GM19023 (cell line): ENCODE results near the gene ALDH1B1.
A peak's percentile ranks its signal among the peaks of the same experiment; 100 is the strongest.

Experiments
- ATAC-seq: cut with Tn5 transposase; IDR thresholded peaks from one replicate; pipeline ENCODE4 v1.9.1; 2021; ENCODE audit warnings: mild to moderate bottlenecking, moderate library complexity; ENCODE audit not compliant: unreplicated experiment

The ALDH1B1 gene

DNA sequence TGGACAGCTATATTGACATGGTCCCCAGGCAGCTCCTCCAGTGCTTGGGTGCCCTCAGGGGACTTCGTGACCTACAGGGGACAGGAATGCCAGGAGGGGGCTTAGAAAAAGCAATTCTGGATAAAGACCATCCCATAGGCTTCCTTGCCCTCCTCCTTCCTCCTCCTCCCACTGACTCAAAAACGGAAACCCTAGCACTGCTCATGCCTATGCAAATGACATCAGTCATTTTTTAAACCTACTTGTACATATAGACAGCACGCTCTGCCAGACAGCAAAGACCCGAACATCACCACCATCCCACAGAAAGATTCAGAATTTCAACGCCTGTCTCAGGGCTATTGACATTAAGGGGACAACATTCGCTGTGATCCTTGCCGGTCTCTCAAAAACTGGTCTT, 20.8 kb downstream of the ALDH1B1 start:
- ATAC-seq: peak; percentile 46

DNA sequence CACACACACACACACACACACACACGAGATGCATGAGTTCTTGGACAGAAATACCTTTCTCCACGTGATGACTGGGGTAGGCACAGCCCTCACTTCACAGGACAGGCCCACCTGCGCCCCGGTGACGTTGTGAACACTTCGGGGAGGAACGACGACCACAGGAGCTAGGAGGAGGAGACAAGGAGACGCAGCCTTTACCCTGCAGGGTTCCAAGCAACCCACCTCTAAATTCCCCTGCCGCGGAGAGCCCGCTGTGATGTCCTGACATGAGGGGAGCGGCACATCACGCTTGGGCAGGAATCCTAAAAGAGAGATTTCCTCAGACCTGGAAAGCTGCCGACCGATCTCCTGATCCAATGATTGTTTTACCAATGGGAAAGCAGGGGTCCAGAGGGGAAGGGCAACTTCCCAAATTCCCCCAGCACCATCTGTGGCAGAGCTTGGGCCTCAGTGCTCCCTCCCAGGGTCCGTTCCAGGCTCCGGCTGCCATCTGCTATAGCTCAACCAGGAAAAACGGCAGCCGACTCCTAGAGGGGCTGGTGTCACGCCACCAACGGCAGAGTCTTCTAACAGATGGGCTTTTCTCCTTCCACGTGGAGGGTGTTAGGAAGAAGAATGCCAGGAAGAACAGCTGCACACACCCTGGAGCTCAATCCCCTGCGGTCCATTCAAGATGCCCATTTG, 21.7 kb downstream of the ALDH1B1 start:
- no peak for ATAC-seq

GRCh38 chr9:38415856-38416255, 23.4 kb downstream of the ALDH1B1 start:
- no peak for ATAC-seq

- ATAC-seq: no peak
These were observed 24.0 kb downstream of the ALDH1B1 start for GRCh38 chr9:38416461-38416860.

GRCh38 chr9:38417003-38417945, 24.8 kb downstream of the ALDH1B1 start:
- ATAC-seq: no peak

- ATAC-seq: no peak
These were observed 25.9 kb downstream of the ALDH1B1 start for GRCh38 chr9:38418366-38418765.

DNA sequence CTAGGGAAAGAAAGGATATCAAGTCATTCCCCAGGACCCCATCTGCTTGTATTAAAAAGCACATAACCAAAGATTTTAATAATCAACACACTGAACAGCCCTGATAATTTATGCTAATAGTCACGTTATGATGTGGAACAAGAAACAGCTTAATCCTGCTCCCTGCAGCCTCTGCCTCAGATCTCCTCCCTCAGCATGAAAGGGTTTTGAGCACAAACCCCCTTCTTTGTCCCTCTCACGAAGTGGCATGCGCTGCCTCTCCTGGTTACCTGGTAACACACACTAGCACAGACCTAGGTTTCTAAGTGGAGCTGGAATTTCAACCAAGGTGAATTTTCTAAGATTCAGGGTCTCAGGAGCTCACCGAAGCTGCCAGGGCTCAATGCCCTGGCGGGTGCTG, 26.7 kb downstream of the ALDH1B1 start:
- no peak for ATAC-seq

DNA sequence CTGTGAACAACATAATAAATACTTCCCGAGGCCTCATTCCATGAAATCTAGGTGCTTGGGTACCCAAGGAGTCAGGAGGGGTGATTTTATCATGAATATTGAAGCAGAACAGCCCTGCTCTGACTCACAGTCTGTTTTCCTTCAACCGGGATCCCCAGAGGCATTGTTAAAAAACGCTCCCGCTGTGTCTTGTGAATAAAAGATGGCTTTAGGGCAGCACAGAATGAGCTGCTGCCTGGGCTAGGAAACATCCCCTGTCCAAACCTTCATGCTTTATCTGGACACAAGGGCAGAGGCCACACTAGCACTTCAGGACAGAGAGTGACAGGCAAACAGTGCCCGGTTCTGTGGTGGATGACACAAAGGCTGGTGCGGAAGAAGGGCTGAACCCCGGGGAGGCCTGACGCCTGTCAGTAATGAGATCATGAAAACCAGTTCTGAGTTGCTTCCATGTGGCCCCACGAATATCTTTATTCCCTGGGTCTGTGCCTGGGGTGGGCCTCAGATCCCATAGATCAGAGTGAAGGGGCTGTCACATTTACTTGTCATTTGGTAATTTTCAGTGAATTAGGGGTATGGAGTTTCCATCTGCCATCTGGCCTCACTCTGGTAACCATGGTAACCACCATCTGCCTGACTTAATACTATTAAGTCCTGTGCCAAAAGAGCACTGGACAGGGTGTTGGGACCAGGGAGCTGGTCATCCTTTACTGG, 29.2 kb downstream of the ALDH1B1 start:
- no peak for ATAC-seq

GRCh38 chr9:38422555-38423260, 30.2 kb downstream of the ALDH1B1 start:
- ATAC-seq: no peak

DNA sequence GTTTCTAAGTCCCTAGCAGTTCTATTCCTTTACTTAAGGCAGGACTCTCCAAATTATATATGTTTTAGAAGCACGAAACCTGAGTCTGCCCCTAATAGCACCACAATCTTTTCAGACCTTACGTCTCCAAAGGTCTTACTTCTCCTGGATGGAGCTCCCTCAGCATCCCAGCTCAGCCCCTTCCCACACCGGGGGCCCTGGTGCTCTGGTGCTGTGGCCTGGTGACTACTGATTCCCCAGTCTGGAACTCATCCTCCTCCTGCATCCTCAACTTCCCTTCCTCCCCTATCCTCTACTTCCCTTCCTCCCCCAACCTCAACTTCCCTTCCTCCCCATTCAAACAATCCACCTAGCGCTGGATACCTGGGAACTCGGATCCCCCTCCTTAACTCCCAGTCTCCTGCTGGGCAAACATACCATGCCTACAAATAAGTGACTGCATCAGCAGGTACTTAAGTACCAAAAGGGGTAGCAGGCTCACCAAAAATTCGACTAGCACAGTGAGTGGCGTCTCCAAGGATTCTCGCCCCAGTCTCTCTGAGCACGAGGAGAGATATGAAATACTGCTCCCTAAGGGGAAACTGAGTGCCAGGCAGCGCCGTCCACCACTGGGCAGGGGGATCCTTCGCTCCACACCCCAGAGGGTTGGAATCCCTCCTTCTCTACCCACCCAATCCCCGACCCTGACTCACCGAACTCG, 30.9 kb downstream of the ALDH1B1 start:
- no peak for ATAC-seq

DNA sequence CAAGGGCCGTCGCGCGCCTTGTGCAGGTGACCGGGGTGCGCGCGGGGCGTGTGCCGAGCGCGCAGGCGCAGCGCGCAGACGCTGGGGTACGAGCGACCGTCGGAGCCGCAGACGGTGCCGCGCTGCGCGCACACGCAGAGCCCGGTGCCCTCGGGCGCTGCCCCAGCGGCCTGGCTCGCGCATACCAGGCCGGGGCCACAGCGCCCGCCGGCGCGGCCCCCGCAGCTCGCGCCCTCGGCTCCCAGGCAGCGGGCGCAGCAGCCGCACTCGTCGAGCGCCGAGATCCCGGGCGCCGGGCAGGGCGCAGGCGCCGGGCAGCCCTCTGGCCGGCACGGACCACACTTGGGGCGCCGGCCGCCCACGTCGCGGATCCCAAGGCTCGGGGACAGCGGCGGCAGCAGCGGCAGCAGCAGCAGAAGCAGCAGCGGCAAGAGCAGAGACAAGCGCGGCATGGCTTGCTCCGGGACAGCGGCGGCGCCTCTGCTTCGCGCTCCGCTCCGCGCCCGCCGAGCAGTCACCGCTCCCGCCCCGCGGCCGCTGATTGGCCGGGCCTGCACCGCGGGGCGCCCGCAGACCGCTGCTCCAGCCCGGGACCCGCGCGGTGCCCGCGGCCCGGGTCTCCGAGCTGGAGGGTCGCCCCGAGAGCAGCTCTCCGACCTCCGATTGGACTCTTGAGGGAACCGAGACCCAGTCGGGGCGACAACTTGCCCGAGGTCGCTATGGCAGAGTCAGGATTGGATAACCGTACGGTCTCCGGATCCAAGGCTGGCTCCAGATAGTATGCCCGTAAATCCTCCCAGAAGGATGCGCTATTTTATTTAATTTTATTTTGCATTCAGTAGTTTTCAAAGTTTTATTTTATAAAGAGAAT, 31.7 kb downstream of the ALDH1B1 start, which contains the start of gene IGFBPL1:
IGFBPL1 (minus strand) TSS at position 482 of the 871 bp plus-strand sequence; CDS start at position 452, 30 bp downstream.
- ATAC-seq: peak; percentile 67

GRCh38 chr9:38424918-38425317, 32.4 kb downstream of the ALDH1B1 start:
- ATAC-seq: no peak

- no peak for ATAC-seq
These were observed 35.6 kb downstream of the ALDH1B1 start for GRCh38 chr9:38428062-38428461.

DNA sequence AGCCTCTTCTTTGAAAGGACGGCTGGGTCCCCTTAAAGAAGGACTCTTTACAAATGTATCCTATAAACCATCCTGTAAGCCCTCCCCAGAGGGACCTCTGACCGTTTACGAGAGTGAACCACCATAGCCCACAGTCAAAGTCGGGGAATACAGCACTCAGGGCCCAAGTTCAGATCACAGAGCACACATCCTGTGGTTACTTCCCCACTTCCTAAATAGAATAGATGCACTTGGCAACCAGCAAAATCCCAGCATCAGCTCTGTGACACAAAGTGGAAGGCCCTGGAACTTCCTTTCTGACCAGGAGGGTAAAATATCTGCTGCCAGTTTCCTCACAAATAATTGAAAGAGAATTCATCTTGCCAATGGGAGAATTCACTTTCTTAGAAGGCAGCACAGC, 38.6 kb downstream of the ALDH1B1 start:
- ATAC-seq: no peak

- ATAC-seq: no peak
These were observed 40.5 kb downstream of the ALDH1B1 start for GRCh38 chr9:38432922-38433510.

DNA sequence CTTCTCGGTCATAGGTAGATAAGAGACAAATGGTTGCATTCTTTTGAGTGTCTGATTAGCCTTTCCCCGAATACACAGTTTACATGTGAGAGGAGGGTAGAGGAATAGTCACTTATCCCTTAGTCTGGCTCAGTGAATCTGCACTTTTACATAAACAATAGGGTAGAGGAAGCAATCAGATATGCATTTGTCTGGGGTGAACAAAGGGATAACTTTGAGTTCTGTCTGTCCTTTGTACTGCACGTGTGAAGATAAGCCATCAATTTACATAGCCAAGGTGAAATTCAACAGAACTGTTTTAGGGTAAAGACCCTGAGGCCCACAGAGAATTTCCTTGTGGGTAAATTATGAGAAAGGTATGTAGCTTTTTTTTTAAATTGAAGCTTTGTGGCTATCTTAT, 41.9 kb downstream of the ALDH1B1 start:
- no peak for ATAC-seq

GRCh38 chr9:38434853-38435252, 42.4 kb downstream of the ALDH1B1 start:
- ATAC-seq: no peak

GRCh38 chr9:38435521-38435920, 43.0 kb downstream of the ALDH1B1 start:
- no peak for ATAC-seq

- ATAC-seq: no peak
These were observed 44.2 kb downstream of the ALDH1B1 start for GRCh38 chr9:38436708-38437107.
